ENCODE data around the gene SMG6.

The SMG6 gene

GRCh38 chr17:2075336-2076086, 228.1 kb downstream of the SMG6 start:
- peaks cover 46% of the 10 kb centered on the region for H3K36me3 Mint-ChIP-seq (ENCODE audit: low read depth)
- no peak for TF ChIP-seq CTCF (IDR thresholded peaks at IDR 0.05)
- peak overlapping the region; percentile 97 for H3K27ac Mint-ChIP-seq
- peak overlapping the region; percentile 35 for H3K4me3 Mint-ChIP-seq
- H3K4me1 Mint-ChIP-seq = peaks cover 64% of the 10 kb centered on the region
- no peaks in the 10 kb centered on the region for H3K9me3 Mint-ChIP-seq
- DNase-seq = no peak
- H3K27me3 Mint-ChIP-seq (ENCODE audit: low read depth, poor library complexity) = no peaks in the 10 kb centered on the region

GRCh38 chr17:2074919-2075318, 228.7 kb downstream of the SMG6 start:
- no peak for TF ChIP-seq CTCF (IDR thresholded peaks at IDR 0.05)
- Mint-ChIP-seq H3K4me1 (peaks cover 70% of the 10 kb centered on the region), H3K9me3 (no peaks in the 10 kb centered on the region), H3K27me3 (ENCODE audit: low read depth, poor library complexity) (no peaks in the 10 kb centered on the region), H3K27ac (no peak overlapping the region), H3K36me3 (ENCODE audit: low read depth) (peaks cover 45% of the 10 kb centered on the region), H3K4me3 (no peak overlapping the region)
- DNase-seq = no peak

- peaks cover 27% of the 10 kb centered on the region for H3K36me3 Mint-ChIP-seq (ENCODE audit: low read depth)
- H3K27ac Mint-ChIP-seq = no peak overlapping the region
- no peak for DNase-seq
- TF ChIP-seq CTCF (IDR thresholded peaks at IDR 0.05) = no peak
- peaks cover 86% of the 10 kb centered on the region for H3K4me1 Mint-ChIP-seq
- peaks cover 4% of the 10 kb centered on the region for H3K27me3 Mint-ChIP-seq (ENCODE audit: low read depth, poor library complexity)
- no peaks in the 10 kb centered on the region for H3K9me3 Mint-ChIP-seq
- no peak overlapping the region for H3K4me3 Mint-ChIP-seq
Measured at GRCh38 chr17:2071455-2072281, 231.9 kb downstream of the SMG6 start.

GRCh38 chr17:2071024-2071385, 232.6 kb downstream of the SMG6 start:
- Mint-ChIP-seq H3K4me1 (peaks cover 86% of the 10 kb centered on the region), H3K36me3 (ENCODE audit: low read depth) (peaks cover 30% of the 10 kb centered on the region), H3K9me3 (no peaks in the 10 kb centered on the region), H3K27ac (no peak overlapping the region), H3K4me3 (no peak overlapping the region), H3K27me3 (ENCODE audit: low read depth, poor library complexity) (peaks cover 4% of the 10 kb centered on the region)
- TF ChIP-seq CTCF (IDR thresholded peaks at IDR 0.05) = no peak
- DNase-seq = no peak

- H3K27me3 Mint-ChIP-seq (ENCODE audit: low read depth, poor library complexity) = peaks cover 4% of the 10 kb centered on the region
- H3K9me3 Mint-ChIP-seq = no peaks in the 10 kb centered on the region
- peaks cover 86% of the 10 kb centered on the region for H3K4me1 Mint-ChIP-seq
- peaks cover 36% of the 10 kb centered on the region for H3K36me3 Mint-ChIP-seq (ENCODE audit: low read depth)
- DNase-seq = no peak
- TF ChIP-seq CTCF (IDR thresholded peaks at IDR 0.05) = no peak
- H3K4me3 Mint-ChIP-seq = no peak overlapping the region
- no peak overlapping the region for H3K27ac Mint-ChIP-seq
Measured at GRCh38 chr17:2070241-2071023, 233.2 kb downstream of the SMG6 start.

All from nephron progenitor cell (in vitro differentiated cells).